Neural progenitor cell (in vitro differentiated cells): ENCODE measurements around the gene COQ9. TPM values are rescaled to one million over a fixed set of nuclear protein-coding genes. Genes with fewer than 3 reads are reported as not detected.
"Not testable (repeated sequence)": the region's sequence is repeated elsewhere in the genome, so short reads cannot be mapped to it uniquely, and the experiment has no call there.

Source experiments
- DNase-seq: peaks from one replicate; pipeline ENCODE4 v3.0.0-alpha.2; 2016; ENCODE audit warnings: low spot score
- H2AFZ ChIP-seq: fragments of 200-600 bp; sonication (generic); replicated peaks from 2 replicates; pipeline ENCODE4 v1.6.1; 2016; ENCODE audit warnings: antibody characterized with exemption
- H3F3A ChIP-seq: fragments of 200-600 bp; sonication (generic); 2 replicates; pipeline ENCODE4 v1.6.1; 2016; ENCODE audit warnings: antibody characterized with exemption, low read depth
- H3K27ac ChIP-seq: fragments of 200-600 bp; sonication (generic); 2 replicates; pipeline ENCODE4 v1.5.1; 2016; ENCODE audit warnings: mild to moderate bottlenecking
- H3K27me3 ChIP-seq: fragments of 200-600 bp; sonication (generic); 2 replicates; pipeline ENCODE4 v1.6.1; 2016; ENCODE audit warnings: mild to moderate bottlenecking, moderate library complexity
- H3K36me3 ChIP-seq: fragments of 200-600 bp; sonication (generic); 2 replicates; pipeline ENCODE4 v1.5.1; 2016
- H3K4me1 ChIP-seq: fragments of 200-600 bp; sonication (generic); 2 replicates; pipeline ENCODE4 v1.6.1; 2016; ENCODE audit warnings: mixed run types
- H3K4me2 ChIP-seq: fragments of 200-600 bp; sonication (generic); 2 replicates; pipeline ENCODE4 v1.6.1; 2016
- H3K4me3 ChIP-seq: fragments of 200-600 bp; sonication (generic); 2 replicates; pipeline ENCODE4 v1.5.1; 2016
- H3K79me2 ChIP-seq: fragments of 200-600 bp; sonication (generic); 2 replicates; pipeline ENCODE4 v1.6.1; 2016; ENCODE audit warnings: low read depth
- H3K9ac ChIP-seq: fragments of 200-600 bp; sonication (generic); 2 replicates; pipeline ENCODE4 v1.6.1; 2016
- H3K9me3 ChIP-seq: fragments of 200-600 bp; sonication (generic); 2 replicates; pipeline ENCODE4 v1.5.1; 2016; ENCODE audit warnings: low read depth
- H4K20me1 ChIP-seq: fragments of 200-600 bp; sonication (generic); 2 replicates; pipeline ENCODE4 v1.6.1; 2016; ENCODE audit warnings: low read depth
- H3K27ac Mint-ChIP-seq: 3 replicates; pipeline ENCODE4 v1.8.0; 2021; ENCODE audit warnings: mixed read lengths
- H3K27me3 Mint-ChIP-seq: 2 replicates; pipeline ENCODE4 v1.8.0; 2022; ENCODE audit warnings: low read depth, mild to moderate bottlenecking, inconsistent platforms, moderate library complexity, mixed read lengths; ENCODE audit not compliant: insufficient read depth
- H3K36me3 Mint-ChIP-seq: 3 replicates; pipeline ENCODE4 v1.8.0; 2021; ENCODE audit warnings: mixed read lengths
- H3K4me1 Mint-ChIP-seq: 3 replicates; pipeline ENCODE4 v1.8.0; 2021; ENCODE audit warnings: mixed read lengths
- H3K4me3 Mint-ChIP-seq: 3 replicates; pipeline ENCODE4 v1.8.0; 2021; ENCODE audit warnings: mild to moderate bottlenecking, moderate library complexity, mixed read lengths
- H3K9me3 Mint-ChIP-seq: 3 replicates; pipeline ENCODE4 v1.8.0; 2020; ENCODE audit warnings: mixed read lengths
- EZH2 ChIP-seq: fragments of 200-600 bp; sonication (generic); IDR thresholded peaks from 2 replicates; pipeline ENCODE4 v1.6.1; 2017; ENCODE audit warnings: antibody characterized with exemption, mild to moderate bottlenecking, moderate library complexity
- EZH2phosphoT487 ChIP-seq: fragments of 200-600 bp; sonication (generic); IDR thresholded peaks from 2 replicates; pipeline ENCODE4 v1.6.1; 2017; ENCODE audit warnings: antibody characterized with exemption
- total RNA-seq: library from RNA; depleted of rRNA; stranded (reverse); fragments of >200 nt; gene quantifications from 2 replicates; pipeline ENCODE4 v1.2.3, GENCODE V29; 2015; ENCODE audit warnings: low replicate concordance
- TF ChIP-seq, protein P1 (sequence below): fragments of 200-600 bp; sonication (generic); IDR thresholded peaks from 2 replicates; pipeline ENCODE4 v1.5.1; 2017; ENCODE audit warnings: antibody characterized with exemption, mild to moderate bottlenecking

COQ9 gene
- total RNA-seq, 1 donor from 2014 or later, result 20.3 TPM

DNA sequence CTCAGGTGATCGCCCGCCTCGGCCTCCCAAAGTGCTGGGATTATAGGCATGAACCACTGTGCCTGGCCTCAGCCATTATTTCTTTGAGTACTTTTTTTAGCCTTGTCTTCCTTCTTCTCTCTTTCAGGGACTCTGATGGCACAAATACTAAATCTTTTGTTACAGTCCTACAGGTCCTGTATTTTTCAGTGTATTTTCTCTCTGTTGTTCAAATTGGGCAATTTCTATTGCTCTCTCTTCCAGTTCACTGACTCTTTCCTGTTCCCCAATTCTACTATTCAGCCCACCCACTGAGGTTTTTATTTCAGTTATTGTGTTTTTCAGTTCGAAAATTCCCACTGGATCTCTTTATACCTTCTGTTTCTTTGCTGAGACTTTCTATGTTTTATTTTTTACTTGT is 46.5 kb downstream of the COQ9 start:
- no peaks in the 10 kb centered on the region for H3K36me3 ChIP-seq

DNA sequence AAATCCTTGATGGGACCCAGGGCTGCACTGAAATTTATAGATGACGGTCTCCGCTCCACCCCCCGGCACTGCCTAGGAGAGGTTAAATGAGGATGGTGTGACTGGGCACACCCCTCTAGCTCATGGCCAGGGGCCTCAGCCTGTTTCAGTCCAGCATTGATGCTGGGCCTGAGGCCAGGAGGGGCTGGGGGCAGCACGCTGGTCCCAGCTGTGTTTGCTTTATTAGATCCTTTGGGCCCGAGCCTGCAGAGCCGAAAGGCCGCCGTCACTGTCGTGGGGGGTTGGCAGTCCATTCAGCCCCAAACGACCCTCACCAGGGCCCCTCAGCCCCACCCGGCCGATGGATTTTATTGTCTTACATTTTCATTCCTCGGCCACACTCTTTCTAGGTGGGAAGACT is 49.8 kb downstream of the COQ9 start:
- Mint-ChIP-seq H3K36me3 (no peaks in the 10 kb centered on the region), H3K27me3 (peaks cover 13% of the 10 kb centered on the region), H3K4me1 (peaks cover 8% of the 10 kb centered on the region), H3K4me3 (no peak overlapping the region), H3K9me3 (no peaks in the 10 kb centered on the region), H3K27ac (no peak overlapping the region)
- Histone ChIP-seq H3K27ac (no peak overlapping the region), H3K9ac (no peak overlapping the region), H3K27me3 (no peaks in the 10 kb centered on the region), H3K4me3 (no peak overlapping the region), H3K9me3 (no peaks in the 10 kb centered on the region), H3F3A (no peaks in the 10 kb centered on the region), H3K4me1 (peaks cover 8% of the 10 kb centered on the region), H4K20me1 (no peaks in the 10 kb centered on the region), H3K36me3 (no peaks in the 10 kb centered on the region), H3K4me2 (no peak overlapping the region), H2AFZ (no peak overlapping the region), H3K79me2 (no peaks in the 10 kb centered on the region)
- TF ChIP-seq EZH2 (no peak), EZH2phosphoT487 (no peak)
- TF ChIP-seq, protein P1, sequence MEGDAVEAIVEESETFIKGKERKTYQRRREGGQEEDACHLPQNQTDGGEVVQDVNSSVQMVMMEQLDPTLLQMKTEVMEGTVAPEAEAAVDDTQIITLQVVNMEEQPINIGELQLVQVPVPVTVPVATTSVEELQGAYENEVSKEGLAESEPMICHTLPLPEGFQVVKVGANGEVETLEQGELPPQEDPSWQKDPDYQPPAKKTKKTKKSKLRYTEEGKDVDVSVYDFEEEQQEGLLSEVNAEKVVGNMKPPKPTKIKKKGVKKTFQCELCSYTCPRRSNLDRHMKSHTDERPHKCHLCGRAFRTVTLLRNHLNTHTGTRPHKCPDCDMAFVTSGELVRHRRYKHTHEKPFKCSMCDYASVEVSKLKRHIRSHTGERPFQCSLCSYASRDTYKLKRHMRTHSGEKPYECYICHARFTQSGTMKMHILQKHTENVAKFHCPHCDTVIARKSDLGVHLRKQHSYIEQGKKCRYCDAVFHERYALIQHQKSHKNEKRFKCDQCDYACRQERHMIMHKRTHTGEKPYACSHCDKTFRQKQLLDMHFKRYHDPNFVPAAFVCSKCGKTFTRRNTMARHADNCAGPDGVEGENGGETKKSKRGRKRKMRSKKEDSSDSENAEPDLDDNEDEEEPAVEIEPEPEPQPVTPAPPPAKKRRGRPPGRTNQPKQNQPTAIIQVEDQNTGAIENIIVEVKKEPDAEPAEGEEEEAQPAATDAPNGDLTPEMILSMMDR, result no peak
- DNase-seq, result no peak

More for the DNA sequence above, 46.5 kb downstream of the COQ9 start:
- Histone ChIP-seq H3K27me3 (no peaks in the 10 kb centered on the region), H3K9ac (no peak overlapping the region), H3K4me3 (no peak overlapping the region), H3F3A (no peaks in the 10 kb centered on the region), H2AFZ (no peak overlapping the region), H4K20me1 (no peaks in the 10 kb centered on the region), H3K79me2 (no peaks in the 10 kb centered on the region), H3K4me2 (peak overlapping the region; percentile 22), H3K4me1 (peaks cover 8% of the 10 kb centered on the region), H3K9me3 (no peaks in the 10 kb centered on the region), H3K27ac (no peak overlapping the region)
- DNase-seq, result no peak
- Mint-ChIP-seq H3K4me1 (peaks cover 5% of the 10 kb centered on the region), H3K27ac (peak overlapping the region; percentile 3), H3K36me3 (no peaks in the 10 kb centered on the region), H3K9me3 (peaks cover 6% of the 10 kb centered on the region), H3K27me3 (peaks cover 5% of the 10 kb centered on the region), H3K4me3 (no peak overlapping the region)
- TF ChIP-seq EZH2phosphoT487 (no peak), EZH2 (no peak)
- TF ChIP-seq, protein P1, result no peak

DNA sequence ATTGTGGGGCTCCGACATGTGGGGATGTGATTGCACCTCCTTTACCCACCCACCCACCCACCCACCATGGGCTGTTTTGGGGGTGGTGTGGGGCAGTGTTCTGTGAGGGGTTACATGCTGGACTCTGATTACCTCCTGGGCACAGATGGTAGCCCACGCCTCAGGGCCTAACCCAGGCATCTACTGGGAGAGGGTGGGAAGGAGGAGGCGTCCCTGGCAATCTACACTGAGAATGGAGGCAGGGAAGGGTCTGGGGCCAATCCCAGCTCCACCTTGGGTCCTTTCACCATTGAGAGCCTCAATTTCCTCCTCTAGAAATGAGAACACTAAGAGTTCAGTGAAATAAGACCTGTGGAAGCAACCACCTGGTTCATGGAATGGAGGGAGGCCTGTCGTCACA is 50.8 kb downstream of the COQ9 start:
- H3K79me2 ChIP-seq, result no peaks in the 10 kb centered on the region
- no peaks in the 10 kb centered on the region for H4K20me1 ChIP-seq
- H3K4me1 ChIP-seq, result peaks cover 8% of the 10 kb centered on the region
- Mint-ChIP-seq H3K4me3 (peak overlapping the region; percentile 41), H3K27me3 (peaks cover 13% of the 10 kb centered on the region), H3K4me1 (peaks cover 11% of the 10 kb centered on the region), H3K9me3 (no peaks in the 10 kb centered on the region), H3K36me3 (no peaks in the 10 kb centered on the region), H3K27ac (no peak overlapping the region)
- no peaks in the 10 kb centered on the region for H3K27me3 ChIP-seq
- H3K4me2 ChIP-seq, result no peak overlapping the region
- DNase-seq, result no peak
- H3K4me3 ChIP-seq, result no peak overlapping the region
- no peak overlapping the region for H3K9ac ChIP-seq
- H3K27ac ChIP-seq, result no peak overlapping the region
- no peak for TF ChIP-seq EZH2
- TF ChIP-seq EZH2phosphoT487, result no peak
- H2AFZ ChIP-seq, result no peak overlapping the region
- H3F3A ChIP-seq, result no peaks in the 10 kb centered on the region
- H3K36me3 ChIP-seq, result no peaks in the 10 kb centered on the region
- H3K9me3 ChIP-seq, result no peaks in the 10 kb centered on the region

DNA sequence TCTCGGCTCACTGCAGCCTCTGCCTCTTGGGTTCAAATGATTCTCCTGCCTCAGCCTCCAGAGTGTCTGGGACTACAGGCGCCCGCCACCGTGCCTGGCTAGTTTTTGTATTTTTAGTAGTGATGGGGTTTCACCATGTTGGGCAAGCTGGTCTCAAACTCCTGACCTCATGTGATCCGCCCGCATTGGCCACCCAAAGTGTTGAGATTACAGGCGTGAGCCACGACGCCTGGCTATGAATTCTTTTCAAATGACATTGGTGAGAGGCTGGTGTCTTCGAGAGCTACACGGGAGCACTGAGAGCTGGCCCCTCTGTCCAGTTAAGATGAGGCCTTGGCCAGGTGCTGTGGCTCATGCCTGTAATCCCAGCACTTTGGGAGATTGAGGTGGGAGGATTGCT is 52.7 kb downstream of the COQ9 start:
- H3K9me3 ChIP-seq, H3K27ac ChIP-seq, H3K36me3 Mint-ChIP-seq, DNase-seq, H3K36me3 ChIP-seq, H3K79me2 ChIP-seq, H3K27me3 ChIP-seq, H3K4me1 ChIP-seq, H3K4me2 ChIP-seq, H3K9ac ChIP-seq, H4K20me1 ChIP-seq, H3K4me3 Mint-ChIP-seq, H3K9me3 Mint-ChIP-seq, H3K4me3 ChIP-seq, H3F3A ChIP-seq, H2AFZ ChIP-seq: not testable (repeated sequence)
- Mint-ChIP-seq H3K4me1 (peaks cover 10% of the 10 kb centered on the region), H3K27me3 (peaks cover 13% of the 10 kb centered on the region), H3K27ac (peak overlapping the region; percentile 33)
